Right lobe of liver (tissue), 6 donors: ENCODE measurements around the gene MAN2B1. TPM values are rescaled to one million over a fixed set of nuclear protein-coding genes. Genes with fewer than 3 reads are reported as not detected.
A peak's percentile ranks its signal among the peaks of the same experiment; 100 is the strongest.

ENCODE experiments used
- ATAC-seq, 4 donors: fragments of 200-7000 bp; cut with Tn5 transposase; one replicate each; pipeline ENCODE4 v1.9.1; 2020; ENCODE audit warnings: mild to moderate bottlenecking in 4 of 4, moderate library complexity in 4 of 4
- DNase-seq, 3 donors: peaks; one replicate each; pipeline ENCODE4 v3.0.0-alpha.2; 2020
- H3K27ac ChIP-seq, 3 donors: fragments of 200-600 bp; one replicate each; pipeline ENCODE4 v1.8.0; 2022
- H3K27me3 ChIP-seq, 2 donors: fragments of 200-600 bp; one replicate each; pipeline ENCODE4 v1.8.0; 2022
- H3K36me3 ChIP-seq, 4 donors: fragments of 200-600 bp; sonication (generic) in 1 of 4; one replicate each; pipeline versions ENCODE4 v1.5.1 to v1.8.0; 2017 to 2022; ENCODE audit warnings: control low read depth in 1 of 4
- H3K4me1 ChIP-seq, 4 donors: fragments of 200-600 bp; sonication (generic) in 1 of 4; one replicate each; pipeline versions ENCODE4 v1.5.1 to v1.8.0; 2017 to 2022; ENCODE audit warnings: control low read depth in 1 of 4
- H3K4me3 ChIP-seq, 3 donors: fragments of 200-600 bp; one replicate each; pipeline ENCODE4 v1.8.0; 2022
- H3K9me3 ChIP-seq, 4 donors: fragments of 200-600 bp; sonication (generic) in 1 of 4; one replicate each; pipeline versions ENCODE4 v1.5.1 to v1.8.0; 2017 to 2022; ENCODE audit warnings: control low read depth in 1 of 4
- POLR2A ChIP-seq: fragments of 450-650 bp; IDR thresholded peaks from one replicate; pipeline ENCODE4 v1.6.1; 2017; ENCODE audit warnings: antibody characterized with exemption, mild to moderate bottlenecking
- WGBS: methylation state at CpG from one replicate; pipeline ENCODE4 v1.1.6; 2018; ENCODE audit warnings: low coverage, low lambda C conversion rate; ENCODE audit not compliant: insufficient coverage; ENCODE audit errors: missing lambda C conversion rate; 5-methylcytosine and 5-hydroxymethylcytosine counted together
- intact Hi-C, 2 donors: fragments of 100-400 bp; cut with DNase I; formaldehyde crosslinking; loops; one replicate each; pipeline versions ENCODE4 v1.11.2 to v1.14.1; 2022
- total RNA-seq, 6 experiments: library from RNA; depleted of rRNA in 2 of 6; stranded (reverse); fragments of >200 nt in 2 of 6; fragmentation: NEBNext Ultra II Directional in 3 of 6; extraction: Animal tissue kit (Norgen Biotek cat#: 25700) in 3 of 6; gene quantifications; one replicate each; pipeline versions ENCODE4 v1.1.0 to v1.2.4, GENCODE V29; 2016 to 2023
- TF ChIP-seq, protein P1 (sequence below), 4 donors: fragments of 200-600 bp in 3 of 4; fragments of 450-650 bp in 1 of 4; IDR thresholded peaks; one replicate each; pipeline versions ENCODE4 v1.5.1 to v1.8.0; 2016 to 2022; ENCODE audit warnings: antibody characterized with exemption in 4 of 4, mild to moderate bottlenecking in 2 of 4
- donor health status: DM: no; HTN: yes; CAD: no.
- donor health status: DM: no; HTN: no; CAD: no.
- donor health status: DM: no; HTN: no; CAD: no.
- donor health status: DM: no; HTN: yes; CAD: no.
- donor health status: DM: no; HTN: yes; CAD: no.

MAN2B1 gene
- total RNA-seq, 6 experiments from 2014 or later: 32.7 to 76.5 (median 53.6) TPM

- TF ChIP-seq POLR2A: no peak
- TF ChIP-seq, protein P1, sequence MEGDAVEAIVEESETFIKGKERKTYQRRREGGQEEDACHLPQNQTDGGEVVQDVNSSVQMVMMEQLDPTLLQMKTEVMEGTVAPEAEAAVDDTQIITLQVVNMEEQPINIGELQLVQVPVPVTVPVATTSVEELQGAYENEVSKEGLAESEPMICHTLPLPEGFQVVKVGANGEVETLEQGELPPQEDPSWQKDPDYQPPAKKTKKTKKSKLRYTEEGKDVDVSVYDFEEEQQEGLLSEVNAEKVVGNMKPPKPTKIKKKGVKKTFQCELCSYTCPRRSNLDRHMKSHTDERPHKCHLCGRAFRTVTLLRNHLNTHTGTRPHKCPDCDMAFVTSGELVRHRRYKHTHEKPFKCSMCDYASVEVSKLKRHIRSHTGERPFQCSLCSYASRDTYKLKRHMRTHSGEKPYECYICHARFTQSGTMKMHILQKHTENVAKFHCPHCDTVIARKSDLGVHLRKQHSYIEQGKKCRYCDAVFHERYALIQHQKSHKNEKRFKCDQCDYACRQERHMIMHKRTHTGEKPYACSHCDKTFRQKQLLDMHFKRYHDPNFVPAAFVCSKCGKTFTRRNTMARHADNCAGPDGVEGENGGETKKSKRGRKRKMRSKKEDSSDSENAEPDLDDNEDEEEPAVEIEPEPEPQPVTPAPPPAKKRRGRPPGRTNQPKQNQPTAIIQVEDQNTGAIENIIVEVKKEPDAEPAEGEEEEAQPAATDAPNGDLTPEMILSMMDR (IDR thresholded peaks at IDR 0.05): peak; percentile 51 to 77 (median 75)
- Histone ChIP-seq H3K27me3 (no peaks in the 10 kb centered on the region), H3K27ac (no peak overlapping the region), H3K4me1 (peaks cover 0 to 6% (median 0%) of the 10 kb centered on the region in 4 donors), H3K9me3 (no peaks in the 10 kb centered on the region), H3K36me3 (no peaks in the 10 kb centered on the region), H3K4me3 (peak overlapping the region in 1 of 3 donors; percentile 20)
- peak; percentile 91 to 98 (median 96) for ATAC-seq
- 12% methylated on average over 14 of the region's 39 CpGs for WGBS
- DNase-seq: peak; percentile 76 to 87 (median 84)
- intact Hi-C loops: no loop called here
These were observed 26.5 kb downstream of the MAN2B1 start for GRCh38 chr19:12639901-12640613.

DNA sequence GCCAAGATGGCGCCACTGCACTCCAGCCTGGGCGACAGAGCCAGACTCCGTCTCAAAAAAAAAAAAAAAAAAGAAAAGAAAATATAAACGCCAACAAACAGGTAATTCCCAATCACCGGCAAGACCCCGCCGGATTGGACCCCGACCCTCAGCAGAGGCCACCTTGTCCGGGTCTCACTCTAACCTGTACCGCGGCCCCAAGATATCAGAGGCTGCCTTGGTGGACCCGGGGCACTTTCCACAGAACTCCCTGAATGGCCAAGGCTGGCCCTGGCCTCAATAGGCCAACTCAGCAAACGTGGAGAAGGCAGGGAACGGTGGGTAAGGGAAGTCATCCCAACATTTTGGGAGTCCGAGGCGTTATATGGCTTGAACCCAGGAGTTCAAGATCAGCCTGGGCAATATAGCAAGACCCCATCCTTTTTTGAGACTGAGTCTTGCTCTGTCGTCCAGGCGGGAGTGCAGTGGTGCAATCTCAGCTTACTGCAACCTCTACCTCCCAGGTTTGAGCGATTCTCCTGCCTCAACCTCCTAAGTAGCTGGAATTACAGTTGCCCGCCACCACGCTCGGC is 27.8 kb downstream of the MAN2B1 start:
- peak in 1 of 3 donors; percentile 44 for DNase-seq

DNA sequence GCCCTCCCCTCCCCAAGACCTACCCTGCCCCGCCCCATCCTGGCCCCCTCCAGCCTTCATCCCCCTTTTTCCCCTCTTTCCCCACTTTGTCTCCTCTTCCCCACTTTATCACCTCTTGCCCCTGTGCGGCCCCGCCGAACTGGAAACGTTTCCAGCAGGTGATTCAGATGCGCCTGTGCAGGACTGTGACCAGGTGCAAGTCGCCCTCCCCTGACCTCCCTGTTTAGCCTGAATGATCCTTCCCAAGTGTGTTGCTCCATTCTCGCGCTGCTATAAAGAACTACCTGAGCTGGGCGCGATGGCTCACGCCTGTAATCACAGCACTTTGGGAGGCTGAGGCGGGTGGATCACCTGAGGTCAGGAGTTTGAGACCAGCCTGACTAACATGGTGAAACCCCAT is 29.9 kb downstream of the MAN2B1 start:
- peaks cover 0 to 6% (median 0%) of the 10 kb centered on the region in 4 donors for H3K4me1 ChIP-seq
- H3K9me3 ChIP-seq: no peaks in the 10 kb centered on the region
- DNase-seq (peak in 1 of 3 donors; percentile 39), ATAC-seq (no peak)
- no peak overlapping the region for H3K4me3 ChIP-seq
- H3K27ac ChIP-seq: no peak overlapping the region
- H3K27me3 ChIP-seq: no peaks in the 10 kb centered on the region
- TF ChIP-seq POLR2A: no peak
- TF ChIP-seq, protein P1 (IDR thresholded peaks at IDR 0.05): no peak
- H3K36me3 ChIP-seq: no peaks in the 10 kb centered on the region
- intact Hi-C loops: no loop called here
- 92% methylated on average over 13 of the region's 13 CpGs for WGBS

More for the DNA sequence above, 27.8 kb downstream of the MAN2B1 start:
- intact Hi-C loops: no loop called here
- 90% methylated on average over 11 of the region's 22 CpGs for WGBS
- Histone ChIP-seq H3K27me3 (no peaks in the 10 kb centered on the region), H3K36me3 (no peaks in the 10 kb centered on the region), H3K4me3 (no peak overlapping the region), H3K27ac (no peak overlapping the region), H3K4me1 (peaks cover 0 to 6% (median 0%) of the 10 kb centered on the region in 4 donors), H3K9me3 (no peaks in the 10 kb centered on the region)
- TF ChIP-seq, protein P1 (IDR thresholded peaks at IDR 0.05): no peak
- TF ChIP-seq POLR2A: no peak
- no peak for ATAC-seq

DNA sequence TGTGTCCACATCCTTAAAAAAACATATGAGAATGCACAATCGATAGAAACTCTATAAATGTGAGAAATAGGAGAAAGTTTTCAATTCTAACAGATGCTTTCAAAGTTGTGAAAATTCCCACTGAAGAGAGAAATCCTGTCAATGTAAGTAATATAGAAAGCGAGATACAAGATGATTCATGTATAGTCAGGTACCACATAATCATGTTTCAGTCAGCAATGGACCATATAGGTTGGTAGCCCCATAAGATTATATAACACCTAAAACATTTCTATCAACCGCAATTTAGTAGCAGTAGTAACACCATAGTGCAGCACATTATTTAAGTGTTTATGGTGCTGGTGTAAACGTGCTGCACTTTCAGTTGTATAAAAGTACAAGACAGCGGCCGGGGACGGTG is 37.3 kb downstream of the MAN2B1 start:
- TF ChIP-seq, protein P1 (IDR thresholded peaks at IDR 0.05): no peak
- no peak for TF ChIP-seq POLR2A
- H3K9me3 ChIP-seq: peaks cover 5 to 24% (median 13%) of the 10 kb centered on the region in 4 donors
- ATAC-seq (no peak), DNase-seq (no peak)
- H3K4me3 ChIP-seq: no peak overlapping the region
- no peaks in the 10 kb centered on the region for H3K4me1 ChIP-seq
- intact Hi-C loops: no loop called here
- 94% methylated on average over 5 of the region's 7 CpGs for WGBS
- no peaks in the 10 kb centered on the region for H3K27me3 ChIP-seq
- H3K27ac ChIP-seq: no peak overlapping the region
- peaks cover 0 to 53% (median 46%) of the 10 kb centered on the region in 4 donors for H3K36me3 ChIP-seq
